H1 (cell line): ENCODE data around the gene PLSCR5.

Experiments
- GABPA ChIP-seq: IDR thresholded peaks from 2 replicates; pipeline ENCODE4 v1.6.1; 2011; ENCODE audit warnings: mild to moderate bottlenecking, low read length, moderate library complexity, borderline replicate concordance; ENCODE audit not compliant: insufficient read depth
- YY1 ChIP-seq: IDR thresholded peaks from 2 replicates; pipeline ENCODE4 v1.6.1; 2011; ENCODE audit warnings: low read depth, mild to moderate bottlenecking, low read length

DNA sequence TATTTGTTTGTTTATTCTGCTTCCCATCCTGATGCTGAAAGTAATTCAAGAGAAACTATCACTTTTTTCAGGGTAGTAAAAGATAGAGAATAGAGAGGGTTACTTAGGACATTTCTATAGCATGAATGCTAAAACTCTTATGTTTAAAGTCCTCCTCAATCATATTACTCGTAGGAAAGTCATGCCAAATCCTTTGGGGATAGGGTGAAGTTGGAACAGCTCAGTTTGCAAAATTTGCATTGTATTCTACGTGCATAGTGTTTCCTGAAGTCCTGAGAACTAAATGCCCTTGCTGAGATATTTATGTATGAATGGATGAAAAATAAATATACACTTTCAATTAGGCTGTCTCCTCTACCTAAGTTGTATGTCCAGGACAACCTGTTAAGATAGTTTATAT, 14.6 kb downstream of the PLSCR5 start:
- TF ChIP-seq GABPA: no peak
- TF ChIP-seq YY1: no peak
